ENCODE measurements around the gene SNX7. TPM values are rescaled to one million over a fixed set of nuclear protein-coding genes. Genes with fewer than 3 reads are reported as not detected.

The SNX7 gene
- total RNA-seq, 3 donors from 2014 or later = 22.6 to 31.5 (median 24.0) TPM

GRCh38 chr1:98781906-98782305 is 120.4 kb downstream of the SNX7 start:
- Histone ChIP-seq H3K27ac (no peak overlapping the region), H3K4me1 (no peaks in the 10 kb centered on the region), H3K27me3 (no peaks in the 10 kb centered on the region), H3K4me3 (no peak overlapping the region), H3K36me3 (no peaks in the 10 kb centered on the region), H3K9me3 (no peaks in the 10 kb centered on the region)
- TF ChIP-seq POLR2A (IDR thresholded peaks at IDR 0.05) (no peak), POLR2AphosphoS5 (IDR thresholded peaks at IDR 0.05) (no peak), CTCF (IDR thresholded peaks at IDR 0.05) (no peak)
- DNase-seq (ENCODE audit: low spot score in 2 of 2) = no peak
- intact Hi-C loops (cut with DNase I; ENCODE audit: low total_unique reads) = no loop called here

GRCh38 chr1:98783821-98784220 is 122.3 kb downstream of the SNX7 start:
- Histone ChIP-seq H3K36me3 (no peaks in the 10 kb centered on the region), H3K9me3 (no peaks in the 10 kb centered on the region), H3K4me1 (no peaks in the 10 kb centered on the region), H3K4me3 (no peak overlapping the region), H3K27me3 (no peaks in the 10 kb centered on the region), H3K27ac (no peak overlapping the region)
- intact Hi-C loops (cut with DNase I; ENCODE audit: low total_unique reads) = no loop called here
- no peak for DNase-seq (ENCODE audit: low spot score in 2 of 2)
- TF ChIP-seq POLR2A (IDR thresholded peaks at IDR 0.05) (no peak), POLR2AphosphoS5 (IDR thresholded peaks at IDR 0.05) (no peak), CTCF (IDR thresholded peaks at IDR 0.05) (no peak)

- Histone ChIP-seq H3K27me3 (no peaks in the 10 kb centered on the region), H3K4me3 (no peak overlapping the region), H3K27ac (no peak overlapping the region), H3K9me3 (no peaks in the 10 kb centered on the region), H3K36me3 (no peaks in the 10 kb centered on the region), H3K4me1 (no peaks in the 10 kb centered on the region)
- no peak for TF ChIP-seq CTCF (IDR thresholded peaks at IDR 0.05)
- no peak for TF ChIP-seq POLR2AphosphoS5 (IDR thresholded peaks at IDR 0.05)
- no peak for TF ChIP-seq POLR2A (IDR thresholded peaks at IDR 0.05)
- intact Hi-C loops (cut with DNase I; ENCODE audit: low total_unique reads) = no loop called here
- DNase-seq (ENCODE audit: low spot score in 2 of 2) = no peak
These were observed 130.0 kb downstream of the SNX7 start for GRCh38 chr1:98791498-98791897.

- no peaks in the 10 kb centered on the region for H3K9me3 ChIP-seq
- H3K4me3 ChIP-seq = no peak overlapping the region
- intact Hi-C loops (cut with DNase I; ENCODE audit: low total_unique reads) = no loop called here
- H3K36me3 ChIP-seq = no peaks in the 10 kb centered on the region
- TF ChIP-seq CTCF (IDR thresholded peaks at IDR 0.05) = no peak
- TF ChIP-seq POLR2A (IDR thresholded peaks at IDR 0.05) = no peak
- no peak for TF ChIP-seq POLR2AphosphoS5 (IDR thresholded peaks at IDR 0.05)
- no peak for DNase-seq (ENCODE audit: low spot score in 2 of 2)
- H3K27me3 ChIP-seq = no peaks in the 10 kb centered on the region
- H3K27ac ChIP-seq = no peak overlapping the region
- H3K4me1 ChIP-seq = no peaks in the 10 kb centered on the region
These were observed 130.6 kb downstream of the SNX7 start for GRCh38 chr1:98792123-98792522.

GRCh38 chr1:98793136-98793535 is 131.6 kb downstream of the SNX7 start:
- no peak overlapping the region for H3K4me3 ChIP-seq
- intact Hi-C loops (cut with DNase I; ENCODE audit: low total_unique reads) = no loop called here
- no peaks in the 10 kb centered on the region for H3K9me3 ChIP-seq
- no peaks in the 10 kb centered on the region for H3K4me1 ChIP-seq
- no peak for DNase-seq (ENCODE audit: low spot score in 2 of 2)
- H3K36me3 ChIP-seq = no peaks in the 10 kb centered on the region
- H3K27me3 ChIP-seq = no peaks in the 10 kb centered on the region
- no peak overlapping the region for H3K27ac ChIP-seq
- no peak for TF ChIP-seq POLR2AphosphoS5 (IDR thresholded peaks at IDR 0.05)
- TF ChIP-seq POLR2A (IDR thresholded peaks at IDR 0.05) = no peak
- TF ChIP-seq CTCF (IDR thresholded peaks at IDR 0.05) = no peak

Data from breast epithelium (tissue), 4 donors.